AML-193 (cell line): ENCODE results near the gene ANKS1B.

Experiments
- DNase-seq, 2 experiments: peaks; one replicate each; lab custom pipeline; 2025; lab: John Stamatoyannopoulos, UW

The ANKS1B gene

DNA sequence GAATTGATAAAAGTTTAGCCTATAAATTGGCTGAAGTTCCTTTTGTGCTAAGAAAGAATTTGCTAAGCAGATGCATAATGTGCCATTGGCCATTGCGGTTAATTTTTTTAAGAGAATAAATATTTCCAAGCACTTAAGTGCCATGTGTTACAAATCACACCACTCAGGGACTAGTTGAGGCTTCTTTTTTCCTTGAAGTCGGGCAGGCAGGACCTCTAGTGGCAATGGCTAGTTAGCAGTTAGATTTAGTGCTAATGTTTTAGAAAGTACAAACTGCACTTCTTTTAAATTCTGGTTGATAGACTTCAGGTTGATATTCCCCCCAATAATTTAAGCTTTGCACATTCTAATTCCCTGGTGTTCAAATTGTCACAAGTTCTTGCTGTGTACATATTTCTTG lies 1045.4 kb downstream of the ANKS1B start:
- DNase-seq, result no peak

DNA sequence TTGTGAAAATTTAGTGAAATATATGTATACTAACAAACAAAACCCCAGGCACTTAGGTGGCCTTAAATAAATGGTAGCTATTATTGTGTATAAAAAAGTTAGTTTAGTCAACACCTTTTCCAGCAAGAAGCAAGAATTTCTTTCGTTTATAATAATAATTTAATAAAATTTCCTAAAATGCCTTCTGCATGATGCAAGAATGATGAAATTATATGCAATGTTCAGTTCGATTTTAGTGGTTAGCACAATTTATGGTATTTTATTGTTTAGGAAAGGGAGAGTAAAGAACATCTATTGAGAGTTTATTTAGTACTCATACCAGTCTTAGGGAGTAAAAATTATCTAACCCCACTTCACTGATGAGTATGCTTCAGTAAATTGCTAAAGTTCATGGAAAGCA lies 1048.9 kb downstream of the ANKS1B start:
- no peak for DNase-seq

DNA sequence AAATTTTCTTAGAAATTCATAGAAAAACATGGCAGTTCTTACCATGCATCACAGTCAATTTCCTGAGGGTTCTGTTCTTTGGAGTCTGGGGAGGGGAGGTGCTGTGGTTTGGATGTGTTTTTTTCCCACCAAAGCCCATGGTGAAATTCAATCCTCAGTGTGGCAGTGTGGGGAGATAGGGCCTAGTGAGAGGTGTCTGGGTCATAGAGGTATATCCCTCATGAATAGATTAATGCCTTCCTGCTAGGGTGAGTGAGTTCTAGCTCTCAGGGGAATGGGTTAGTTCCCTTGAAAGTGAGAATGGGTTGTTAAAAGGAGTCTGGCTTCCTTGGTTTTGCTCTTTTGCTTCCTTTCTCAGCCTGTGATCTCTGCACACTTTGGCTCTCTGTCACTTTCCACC lies 1061.9 kb downstream of the ANKS1B start:
- DNase-seq, result no peak

DNA sequence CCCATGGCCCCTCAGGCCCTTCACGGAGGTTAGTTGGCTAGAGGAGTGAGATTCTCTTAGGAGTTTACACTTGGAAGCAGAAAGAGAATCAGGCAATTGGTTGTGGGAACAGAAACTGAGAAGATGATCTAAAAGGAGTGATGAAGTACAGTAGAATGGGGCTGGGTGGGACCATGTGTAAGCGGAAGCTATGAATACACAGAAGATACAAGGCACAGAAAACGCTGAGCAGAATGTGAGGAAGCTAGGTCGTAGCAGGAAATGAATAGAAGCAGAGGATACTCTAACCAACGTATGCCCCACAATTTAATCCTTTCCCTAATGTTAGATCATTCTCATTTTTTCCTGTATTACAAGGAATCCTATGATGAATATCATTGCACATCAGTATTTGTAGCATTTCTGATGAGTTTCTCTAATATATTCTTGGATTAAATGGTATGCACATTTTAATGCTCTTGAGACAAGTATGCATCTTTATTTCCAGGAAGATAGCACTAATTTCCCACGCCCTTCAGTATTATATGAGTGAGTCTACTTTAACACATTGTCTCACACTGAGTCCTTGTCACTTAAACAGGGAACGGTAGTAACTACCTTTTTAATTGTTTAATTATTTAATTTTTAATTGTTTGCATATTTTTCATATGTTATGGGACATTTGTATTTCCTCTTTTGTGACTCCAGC lies 1066.4 kb downstream of the ANKS1B start:
- no peak for DNase-seq

DNA sequence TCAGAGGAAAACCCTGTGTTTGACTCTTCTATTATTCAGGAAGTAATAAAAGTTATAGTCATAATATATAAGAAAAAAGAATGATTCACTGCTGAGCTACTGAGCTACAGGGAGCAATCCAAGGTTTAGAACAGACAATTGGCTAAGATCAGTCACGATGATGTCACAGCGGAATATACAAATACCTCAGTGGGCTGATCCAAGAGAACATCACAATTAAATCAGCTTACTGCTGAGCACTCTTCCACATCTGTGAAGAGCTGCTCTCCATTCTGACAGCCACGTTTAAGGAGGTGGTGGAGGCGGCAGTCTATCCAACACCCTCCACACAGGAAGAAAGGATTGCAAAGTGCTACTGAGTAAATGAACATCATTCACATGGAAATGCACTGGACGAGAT lies 1068.6 kb downstream of the ANKS1B start:
- no peak for DNase-seq

DNA sequence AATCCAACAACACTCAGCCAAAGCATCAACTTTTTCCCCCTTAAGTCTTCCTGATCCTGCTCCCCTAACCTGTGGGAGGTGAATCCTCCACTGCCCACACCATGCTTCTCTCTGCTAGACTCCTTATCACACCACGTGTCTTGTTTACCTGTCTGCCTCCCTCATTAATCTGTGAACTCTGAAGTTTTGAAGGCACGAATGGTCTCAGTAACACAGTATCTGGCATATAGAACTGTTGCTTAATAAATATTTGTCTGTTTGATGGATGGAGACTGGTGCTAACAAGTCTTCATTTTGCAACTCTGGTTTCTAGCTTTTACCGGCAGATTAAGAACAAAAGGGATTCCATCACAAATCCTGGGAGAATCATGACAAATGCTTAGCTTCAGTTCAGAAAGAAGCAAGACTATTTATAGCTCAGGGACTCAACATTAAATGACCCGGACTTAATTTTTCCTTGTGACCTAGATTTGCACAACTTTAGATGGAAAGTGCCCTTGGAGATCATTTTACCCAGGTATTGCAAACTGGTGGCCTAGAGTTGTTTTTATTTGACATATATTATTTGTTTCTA lies 1072.2 kb downstream of the ANKS1B start:
- DNase-seq, result no peak

DNA sequence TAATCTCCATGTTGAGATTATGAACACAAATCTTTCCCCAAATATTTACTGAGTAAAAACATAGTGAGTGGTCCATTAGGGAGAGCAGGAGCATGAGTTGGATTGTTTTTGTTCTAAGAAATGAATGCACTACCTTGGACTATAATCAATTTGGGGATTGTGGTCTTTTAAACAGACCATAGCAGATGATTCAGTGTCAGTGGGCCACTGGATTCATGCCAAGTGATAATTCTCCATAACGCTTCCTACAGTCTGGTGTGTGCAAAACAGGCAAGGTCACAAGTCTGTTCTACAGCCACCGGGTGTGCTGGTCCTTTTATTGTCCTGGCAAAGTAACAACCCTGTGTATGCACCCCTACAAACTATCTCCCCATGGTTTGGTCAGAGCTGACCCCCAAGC lies 1073.3 kb downstream of the ANKS1B start:
- no peak for DNase-seq

DNA sequence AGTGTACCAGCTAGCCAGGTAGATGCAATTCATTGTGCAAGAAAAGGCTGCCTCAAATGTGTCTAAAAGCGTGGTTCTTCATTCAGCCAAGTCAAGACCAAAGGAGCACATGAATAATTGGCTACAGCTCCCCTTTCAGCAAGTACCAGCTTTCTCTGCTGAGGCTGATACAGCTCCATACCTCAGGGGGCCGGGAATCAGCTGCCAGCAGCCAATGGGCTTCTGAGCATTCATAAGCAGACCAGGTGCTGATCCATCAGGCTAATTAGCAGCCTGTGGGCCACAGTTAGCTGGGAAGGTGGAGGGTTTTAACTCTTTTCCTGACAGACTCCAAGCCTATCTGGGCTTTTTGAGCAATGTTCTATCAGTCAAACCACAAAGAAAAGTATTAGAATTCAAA lies 1075.0 kb downstream of the ANKS1B start:
- DNase-seq, result no peak

DNA sequence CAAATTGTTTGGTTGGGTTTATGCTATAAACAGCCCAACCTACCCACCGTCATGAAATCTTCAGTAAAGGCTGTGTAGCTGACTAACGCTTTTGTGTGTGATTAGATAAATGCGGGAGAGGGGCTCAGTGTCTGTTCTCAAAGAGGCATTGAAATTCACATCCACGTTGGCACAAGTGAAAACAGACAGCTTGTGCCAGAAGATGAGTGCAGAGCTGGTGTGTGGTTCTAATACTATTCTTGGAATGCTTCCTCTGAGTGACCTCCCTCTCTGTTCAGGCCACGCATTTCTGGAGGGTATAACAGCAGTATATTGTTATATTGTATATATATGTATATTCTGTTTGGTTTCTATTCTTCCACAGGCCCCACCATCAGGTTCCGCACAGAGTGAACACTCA lies 1075.9 kb downstream of the ANKS1B start:
- DNase-seq, result no peak

DNA sequence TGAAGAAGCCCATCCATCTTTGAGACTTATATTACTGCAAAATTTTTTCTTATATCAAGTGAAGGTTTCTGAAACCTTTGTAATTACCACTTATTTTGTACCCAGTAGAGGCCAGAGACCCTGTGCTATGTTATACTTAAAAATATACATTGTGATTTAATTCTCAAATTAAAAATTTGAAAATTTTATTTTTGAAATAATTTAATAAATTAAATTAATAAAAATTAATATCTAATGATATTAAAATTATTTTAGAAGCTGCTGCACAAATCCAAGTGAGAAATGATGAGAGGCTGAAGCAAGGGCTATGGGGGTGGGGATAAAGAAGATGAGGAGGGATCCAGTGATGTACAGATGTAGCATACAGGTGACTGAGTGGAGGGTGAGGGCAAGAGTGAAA lies 1080.9 kb downstream of the ANKS1B start:
- no peak for DNase-seq

DNA sequence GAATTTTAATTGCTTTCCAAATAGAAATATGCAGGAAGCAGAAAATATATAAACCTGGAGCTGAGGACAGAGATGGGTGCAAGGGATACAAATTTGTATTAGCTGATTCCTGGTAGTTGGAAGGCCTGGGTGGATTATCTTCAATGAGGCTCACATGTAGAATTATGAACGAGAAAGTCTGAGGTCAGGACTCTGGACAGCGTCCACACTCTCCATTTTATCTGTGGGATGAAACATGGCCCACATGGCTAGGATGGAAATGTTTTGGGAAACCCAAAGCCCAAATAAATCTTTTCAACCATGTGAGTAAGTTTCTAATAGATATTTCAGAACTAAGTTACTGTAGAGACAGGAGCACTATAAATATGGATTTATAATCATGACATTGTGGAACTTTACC lies 1083.5 kb downstream of the ANKS1B start:
- no peak for DNase-seq

DNA sequence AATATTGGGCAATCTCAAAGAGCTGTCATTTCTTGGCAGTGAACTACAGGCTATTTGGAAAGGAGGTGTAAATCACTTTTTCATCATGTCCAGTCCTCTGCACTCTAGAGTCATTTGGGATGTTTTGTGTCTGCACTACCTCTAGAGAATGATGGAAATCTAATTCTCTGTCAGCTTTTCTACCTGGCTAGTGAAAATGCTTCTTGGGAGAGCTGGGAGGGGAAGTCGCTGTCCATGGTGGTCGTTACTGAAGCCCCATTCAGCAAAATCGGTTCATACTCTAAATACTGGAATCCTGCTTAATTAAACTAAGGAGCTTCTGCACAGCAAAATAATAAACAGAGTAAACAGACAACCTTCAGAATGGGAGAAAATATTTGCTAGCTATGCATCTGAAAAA lies 1087.8 kb downstream of the ANKS1B start:
- no peak for DNase-seq

DNA sequence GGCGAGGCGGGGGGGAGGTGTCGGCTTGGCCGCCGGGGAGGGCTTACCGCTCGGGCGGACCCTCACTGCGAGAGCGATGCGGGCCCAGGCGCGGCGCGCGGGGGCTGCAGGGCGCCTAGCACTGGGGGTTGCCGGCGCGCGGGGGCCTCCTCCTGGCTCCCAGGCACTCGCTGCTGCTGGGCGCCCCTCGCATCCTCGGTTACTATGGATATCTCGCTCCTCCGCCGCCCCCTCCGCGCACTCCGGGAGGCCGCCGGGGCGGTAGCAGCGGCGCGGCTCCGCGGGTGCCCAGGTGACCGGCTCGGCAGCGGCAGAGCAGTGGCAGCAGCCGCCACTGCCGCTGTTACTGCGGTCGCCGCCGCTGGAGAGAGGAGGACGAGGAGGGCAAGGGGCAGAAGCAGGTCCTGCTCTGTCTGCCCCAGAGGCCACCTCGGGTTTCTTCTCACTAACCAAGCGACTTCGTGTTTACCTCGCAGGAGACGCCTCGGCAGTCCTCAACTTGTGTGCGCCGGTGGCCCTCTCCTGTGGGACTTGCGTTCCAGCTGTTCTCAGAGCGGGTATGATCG lies 1089.6 kb downstream of the ANKS1B start:
- no peak for DNase-seq

DNA sequence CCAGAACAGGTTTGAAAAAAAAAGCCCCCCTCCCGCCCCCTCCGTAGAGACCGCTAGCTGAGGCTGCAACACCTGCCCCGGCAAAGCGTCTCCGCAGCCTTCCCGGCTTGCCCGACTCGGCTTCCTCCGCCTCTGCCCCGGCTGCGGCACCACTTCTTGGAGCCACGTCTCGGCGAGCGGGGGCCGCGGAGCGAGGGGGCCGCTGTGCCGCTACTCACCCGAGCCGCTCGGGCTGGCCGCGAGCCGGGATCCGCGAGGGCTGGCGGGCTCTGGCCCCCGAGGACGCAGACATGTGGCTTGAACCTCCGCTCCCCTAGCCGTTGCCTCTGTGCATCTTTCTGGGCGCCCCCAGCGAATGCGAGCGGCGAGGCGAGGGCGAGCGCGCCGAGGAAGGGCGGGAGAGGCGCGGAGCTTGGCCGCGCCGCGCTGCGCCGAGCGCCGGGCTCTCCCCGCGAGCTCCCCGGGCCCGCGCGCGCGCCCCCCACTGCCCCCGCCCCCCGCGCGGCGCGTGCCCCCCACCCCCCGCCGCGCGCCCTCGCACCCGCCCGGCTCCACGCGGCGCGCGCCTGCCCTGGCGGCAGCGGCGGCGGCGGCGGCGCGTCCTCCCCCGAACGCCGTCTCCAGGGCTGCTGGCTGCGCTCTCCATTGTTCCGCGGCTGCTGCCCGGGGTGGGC lies 1090.2 kb downstream of the ANKS1B start:
- DNase-seq, result no peak

DNA sequence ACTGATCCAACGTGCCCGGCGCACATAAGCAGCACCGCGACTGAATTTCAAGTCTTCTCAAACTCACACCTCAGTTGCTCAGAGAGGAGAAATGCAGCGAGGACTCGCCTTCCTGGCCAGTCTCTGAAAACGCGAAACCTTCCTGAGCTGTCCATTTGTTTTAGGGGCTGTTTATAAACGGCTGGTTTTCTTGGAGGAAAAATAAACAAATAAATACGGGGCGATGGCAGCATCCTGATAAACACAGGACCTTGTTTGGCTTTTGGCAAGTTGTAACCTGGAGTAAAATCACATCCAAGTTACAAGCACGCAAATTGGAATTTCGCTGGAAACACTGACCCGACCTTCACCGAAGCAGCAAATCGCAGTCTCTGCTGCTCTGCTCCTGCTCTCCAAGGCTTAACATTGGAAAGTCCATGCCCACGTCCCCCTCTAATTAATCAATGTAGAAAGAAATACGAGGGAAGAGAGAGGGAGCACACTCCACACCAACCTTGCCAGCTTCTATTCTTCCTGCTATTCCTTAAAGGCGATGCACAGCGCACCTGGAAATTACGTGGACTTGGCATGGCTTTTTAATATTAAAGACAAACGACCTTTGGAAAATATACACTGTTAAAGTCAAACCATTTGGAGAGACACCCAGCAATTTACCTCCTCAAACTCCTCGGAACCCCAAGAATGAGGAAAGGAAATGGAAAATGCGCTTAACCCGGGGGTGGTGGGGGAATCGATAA lies 1090.9 kb downstream of the ANKS1B start:
- DNase-seq, result no peak

DNA sequence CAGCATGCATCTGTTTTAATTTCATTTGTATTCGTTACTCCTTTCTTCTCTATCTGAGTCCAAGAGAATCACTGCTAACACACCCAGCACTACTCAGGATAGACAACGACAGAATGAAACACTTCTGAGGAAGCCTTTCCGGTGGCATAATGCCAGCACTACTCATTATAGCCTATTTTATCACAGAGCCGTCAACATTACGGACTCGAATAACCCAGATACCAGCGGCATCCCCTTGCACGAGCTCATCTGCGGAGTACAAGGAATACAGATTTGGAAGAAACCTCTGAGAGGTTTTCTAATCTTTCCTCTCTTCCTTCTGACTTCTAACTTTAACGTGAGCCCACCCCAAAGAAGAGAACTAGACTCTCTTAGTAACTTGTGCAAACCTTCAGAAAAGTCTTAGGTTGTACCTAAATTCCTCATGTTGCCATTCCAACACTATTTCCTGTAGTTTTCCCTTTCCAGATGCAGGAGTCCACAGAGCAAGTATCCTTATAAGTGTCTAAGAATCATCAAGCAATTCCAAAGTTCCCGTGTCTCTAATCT lies 1091.5 kb downstream of the ANKS1B start:
- no peak for DNase-seq

DNA sequence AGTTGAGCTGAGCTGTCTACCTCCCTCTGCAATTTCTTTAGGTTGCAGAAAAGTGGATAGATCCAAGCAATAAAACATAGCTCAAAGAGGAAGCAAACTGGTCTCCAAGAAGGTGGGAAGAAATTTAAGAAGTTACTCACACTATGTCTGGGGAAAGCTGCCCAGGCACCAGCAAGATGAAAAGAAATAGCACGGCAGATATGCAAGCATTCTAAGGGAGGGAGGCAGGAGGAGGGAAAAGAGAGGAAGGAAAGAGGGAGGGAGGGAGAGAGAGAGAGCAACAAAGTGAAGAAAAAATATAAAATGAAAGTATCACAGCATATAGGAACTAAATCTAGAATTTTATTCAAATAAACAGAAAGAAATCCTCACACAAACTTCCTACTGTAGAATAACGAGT lies 1099.0 kb downstream of the ANKS1B start:
- no peak for DNase-seq

DNA sequence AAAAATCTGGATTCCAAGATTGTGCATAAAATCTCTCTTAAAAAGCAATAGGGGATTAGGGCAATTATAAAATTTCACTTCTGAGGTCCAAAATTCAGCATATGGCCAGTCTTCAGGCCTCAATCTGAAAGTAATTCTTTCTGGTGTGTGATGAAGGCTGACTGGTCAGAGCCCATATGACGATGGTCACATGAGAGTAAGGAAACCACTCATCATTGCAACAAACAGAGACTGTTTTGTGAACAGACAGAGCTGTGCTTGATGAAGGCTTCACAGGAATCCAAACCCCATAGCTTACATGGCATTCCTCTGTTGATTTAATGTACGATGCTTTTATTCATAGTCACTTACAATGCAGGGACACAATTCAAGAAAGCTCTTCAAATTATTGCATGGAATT lies 1101.5 kb downstream of the ANKS1B start:
- DNase-seq, result no peak

DNA sequence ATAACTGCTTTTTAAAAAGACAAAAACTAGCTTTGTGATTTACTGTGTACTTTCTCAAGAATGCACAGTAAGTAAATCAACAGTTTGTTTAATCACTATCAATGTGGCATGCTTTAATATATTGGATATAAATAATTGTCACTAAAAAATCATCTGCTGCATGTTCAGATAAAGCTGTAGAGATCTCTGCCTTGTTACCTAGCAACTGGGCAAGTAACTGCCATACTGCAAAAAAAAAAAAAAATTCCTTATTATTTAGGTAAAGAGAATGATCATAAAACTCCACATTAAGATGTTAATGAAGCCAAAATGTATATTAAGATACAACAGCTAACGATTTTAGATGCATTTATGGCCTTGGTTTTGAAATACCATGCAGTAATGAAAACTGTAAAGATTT lies 1102.2 kb downstream of the ANKS1B start:
- DNase-seq, result no peak

DNA sequence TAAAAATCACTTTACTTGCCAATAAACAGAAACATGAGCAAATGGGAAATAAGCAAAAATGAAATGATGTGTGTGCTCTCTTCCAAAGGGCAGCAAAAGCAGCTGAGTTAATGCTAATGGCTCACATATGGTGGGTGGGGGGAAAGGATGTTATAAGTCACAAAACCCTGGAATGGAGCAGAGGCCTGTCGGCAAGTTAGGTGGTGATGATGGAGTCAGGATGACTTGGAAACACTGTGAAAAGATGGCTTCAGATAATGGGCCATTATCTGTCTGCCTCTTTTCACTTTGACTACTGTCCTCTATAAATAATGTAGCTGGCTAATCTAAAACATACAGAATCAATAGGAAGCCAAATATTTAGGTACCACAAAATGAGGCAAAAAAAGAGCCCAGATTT lies 1111.0 kb downstream of the ANKS1B start:
- no peak for DNase-seq

DNA sequence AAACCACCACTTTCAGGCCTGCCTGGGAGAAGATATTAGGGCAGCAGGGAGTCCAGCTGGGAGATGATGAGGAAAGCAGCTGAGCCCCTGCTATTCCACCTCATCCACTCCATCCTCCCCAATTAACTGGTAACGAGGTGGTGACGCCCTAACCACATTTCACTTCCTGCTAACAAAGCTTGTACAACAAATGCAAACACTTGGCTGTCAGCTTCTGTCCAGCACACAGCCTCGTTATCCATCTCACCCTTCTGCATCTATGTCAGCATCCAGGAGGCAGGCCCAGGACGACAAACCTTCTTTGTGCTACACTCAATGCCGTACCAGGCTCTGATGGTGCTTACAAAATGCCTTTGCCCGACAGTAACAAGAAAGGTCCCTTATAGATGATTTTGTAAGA lies 1114.2 kb downstream of the ANKS1B start:
- DNase-seq, result no peak

DNA sequence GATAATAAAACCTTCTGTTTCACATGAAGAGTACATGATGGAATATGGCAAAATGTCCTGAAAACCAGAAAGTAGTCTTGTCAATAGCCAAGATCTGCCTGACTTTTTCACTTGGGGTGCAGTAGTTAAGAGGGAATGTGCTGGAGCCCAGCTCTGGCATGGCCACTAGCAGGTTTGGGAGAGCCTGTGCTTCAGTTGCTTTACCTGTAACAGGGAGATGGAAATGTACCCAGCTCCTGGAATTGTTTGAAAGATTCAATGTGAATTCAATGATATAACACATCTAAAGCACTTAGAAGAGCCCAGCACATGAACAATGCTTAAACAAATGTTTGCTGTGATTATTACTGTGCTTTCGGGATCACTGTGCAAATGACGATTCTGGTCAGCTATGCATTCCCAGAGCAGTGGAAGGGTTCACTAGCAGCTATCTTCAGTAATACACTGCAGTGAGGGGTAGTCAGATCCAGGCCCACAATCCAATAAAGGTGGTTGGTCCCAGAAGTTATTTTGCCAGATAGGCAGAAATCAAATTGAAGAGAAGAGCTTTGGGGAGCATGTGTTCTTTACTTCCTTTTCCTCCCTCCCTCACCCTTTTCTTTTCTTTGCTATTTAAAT lies 1114.7 kb downstream of the ANKS1B start:
- DNase-seq, result no peak
